OCI-LY3 (cell line): ENCODE results near the gene GYS2.

Experiments used
- CTCF ChIP-seq: fragments of 200-600, 300-600 bp; sonication (generic); IDR thresholded peaks from 2 replicates; pipeline ENCODE4 v1.5.1; 2014; ENCODE audit warnings: antibody characterized with exemption, low read length, low read depth
- EZH2phosphoT487 ChIP-seq: fragments of 200-600 bp; shearing (Covaris generic); IDR thresholded peaks from 2 replicates; pipeline ENCODE4 v1.6.1; 2018; ENCODE audit warnings: antibody characterized with exemption, mixed run types, low read depth

GRCh38 chr12:21651821-21652220 is 47.2 kb upstream of the GYS2 start:
- TF ChIP-seq CTCF, result no peak
- no peak for TF ChIP-seq EZH2phosphoT487
